ENCODE measurements around the gene UTP25. TPM values are rescaled to one million over a fixed set of nuclear protein-coding genes. Genes with fewer than 3 reads are reported as not detected.
"Not testable (repeated sequence)": the region's sequence is repeated elsewhere in the genome, so short reads cannot be mapped to it uniquely, and the experiment has no call there.

Gene UTP25
- total RNA-seq, 4 donors from 2014 or later, result 6.6 to 18.5 (median 9.2) TPM

- TF ChIP-seq CTCF (IDR thresholded peaks at IDR 0.05), result no peak
- no peak for DNase-seq (ENCODE audit: low spot score)
Measured at GRCh38 chr1:209895709-209896108, 67.9 kb downstream of the UTP25 start.

GRCh38 chr1:209896346-209896745 lies 68.6 kb downstream of the UTP25 start:
- DNase-seq (ENCODE audit: low spot score), result no peak
- no peak for TF ChIP-seq CTCF (IDR thresholded peaks at IDR 0.05)
- no peak for ATAC-seq (ENCODE audit: low FRiP score)

More at GRCh38 chr1:209895709-209896108, 67.9 kb downstream of the UTP25 start:
- ATAC-seq (ENCODE audit: low FRiP score), result no peak

GRCh38 chr1:209898271-209898670 lies 70.5 kb downstream of the UTP25 start:
- not testable (repeated sequence) for ATAC-seq (ENCODE audit: low FRiP score); DNase-seq (ENCODE audit: low spot score)

GRCh38 chr1:209898851-209899250 lies 71.1 kb downstream of the UTP25 start:
- not testable (repeated sequence) for ATAC-seq (ENCODE audit: low FRiP score); DNase-seq (ENCODE audit: low spot score)

GRCh38 chr1:209899948-209900347 lies 72.2 kb downstream of the UTP25 start:
- ATAC-seq (ENCODE audit: low FRiP score), result no peak
- no peak for TF ChIP-seq CTCF (IDR thresholded peaks at IDR 0.05)

GRCh38 chr1:209900734-209901133 lies 73.0 kb downstream of the UTP25 start:
- TF ChIP-seq CTCF (IDR thresholded peaks at IDR 0.05), result no peak
- ATAC-seq (ENCODE audit: low FRiP score) (no peak), DNase-seq (ENCODE audit: low spot score) (no peak)

More at GRCh38 chr1:209899948-209900347, 72.2 kb downstream of the UTP25 start:
- no peak for DNase-seq (ENCODE audit: low spot score)

GRCh38 chr1:209901211-209901610 lies 73.4 kb downstream of the UTP25 start:
- no peak for DNase-seq (ENCODE audit: low spot score)
- no peak for TF ChIP-seq CTCF (IDR thresholded peaks at IDR 0.05)
- ATAC-seq (ENCODE audit: low FRiP score), result no peak

- not testable (repeated sequence) for DNase-seq (ENCODE audit: low spot score); ATAC-seq (ENCODE audit: low FRiP score)
Measured at GRCh38 chr1:209904774-209905173, 77.0 kb downstream of the UTP25 start.

Other genes with a start within 250 kb of the UTP25 start
- gene CAMK1G, start 244.3 kb upstream of the UTP25 start, total RNA-seq, result not detected
- 10 to 100 TPM in 1 of 4 donors, 1 to 10 TPM in 3; 2.5 to 69.9 (median 6.3) TPM for gene LAMB3, start 175.5 kb upstream of the UTP25 start, total RNA-seq
- 1,000 to 10,000 TPM in 3 of 4 donors, 100 to 1,000 TPM in 1; 423 to 6,912 (median 1,538) TPM for gene G0S2, start 152.6 kb upstream of the UTP25 start, total RNA-seq
- gene HSD11B1, start 123.1 kb upstream of the UTP25 start, total RNA-seq, result 10 to 100 TPM; 12.8 to 47.3 (median 18.0) TPM
- 1 to 10 TPM; 2.5 to 9.0 (median 3.6) TPM for gene TRAF3IP3, start 71.9 kb upstream of the UTP25 start, total RNA-seq
- 1 to 10 TPM in 2 of 4 donors, under 1 TPM in 2; 0.37 to 1.9 (median 1.0) TPM for gene C1orf74, start 43.4 kb upstream of the UTP25 start, total RNA-seq
- 1 to 10 TPM in 2 of 4 donors, under 1 TPM in 2; 0.44 to 1.4 (median 1.0) TPM for gene IRF6, start 21.8 kb upstream of the UTP25 start, total RNA-seq
- not detected for gene SYT14, start 110.2 kb downstream of the UTP25 start, total RNA-seq

Data from omental fat pad (tissue), 4 donors.